Right renal pelvis (tissue), 4 donors: ENCODE measurements around the gene IL37. TPM values are rescaled to one million over a fixed set of nuclear protein-coding genes. Genes with fewer than 3 reads are reported as not detected.
A peak's percentile ranks its signal among the peaks of the same experiment; 100 is the strongest.

Experiments used
- DNase-seq, 4 donors: peaks; one replicate each; pipeline ENCODE4 v3.0.0-alpha.2; 2013; ENCODE audit warnings: low read depth in 4 of 4, low spot score in 3 of 4, missing footprints in 1 of 4
- polyA plus RNA-seq, 4 donors: library from polyadenylated mRNA; unstranded; fragments of 120-200 nt; gene quantifications; one replicate each; pipeline ENCODE4 v1.2.1, GENCODE V29; 2013; ENCODE audit not compliant: insufficient read length in 4 of 4

IL37 gene
- polyA plus RNA-seq, 4 donors = 0.26 to 0.27 TPM; not detected in 2

- no peak for DNase-seq
Measured at GRCh38 chr2:112954364-112954763, 43.4 kb downstream of the IL37 start.

- DNase-seq = no peak
Measured at GRCh38 chr2:112957511-112957910, 46.5 kb downstream of the IL37 start.

- peak; percentile 8 to 41 (median 30) for DNase-seq
Measured at GRCh38 chr2:112958428-112959108, 47.6 kb downstream of the IL37 start.

- DNase-seq = no peak
Measured at GRCh38 chr2:112959109-112959812, 48.3 kb downstream of the IL37 start.

GRCh38 chr2:112960230-112960825, 49.4 kb downstream of the IL37 start:
- no peak for DNase-seq

GRCh38 chr2:112962308-112963175, 51.6 kb downstream of the IL37 start:
- no peak for DNase-seq

- no peak for DNase-seq
Measured at GRCh38 chr2:112967023-112967422, 56.1 kb downstream of the IL37 start.

Other genes starting within 250 kb of the IL37 start
- gene NT5DC4, start 190.1 kb upstream of the IL37 start, polyA plus RNA-seq = under 1 TPM in 3 of 4 donors, not detected in 1; 0.08 to 0.48 (median 0.29) TPM
- gene CKAP2L, start 146.6 kb upstream of the IL37 start, polyA plus RNA-seq = 10 to 100 TPM; 13.8 to 16.6 (median 15.2) TPM
- gene IL1A, start 126.7 kb upstream of the IL37 start, polyA plus RNA-seq = under 1 TPM in 2 of 4 donors, not detected in 2; 0.23 to 0.31 TPM
- 1 to 10 TPM in 1 of 4 donors, under 1 TPM in 3; 0.43 to 1.2 (median 0.84) TPM for gene IL1B, start 74.4 kb upstream of the IL37 start, polyA plus RNA-seq
- gene IL36G, start 66.8 kb downstream of the IL37 start, polyA plus RNA-seq = under 1 TPM in 3 of 4 donors, not detected in 1; 0.05 to 0.29 (median 0.17) TPM
- not detected for gene IL36A, start 94.3 kb downstream of the IL37 start, polyA plus RNA-seq
- gene IL36B, start 141.7 kb downstream of the IL37 start, polyA plus RNA-seq = not detected
- gene IL36RN, start 148.0 kb downstream of the IL37 start, polyA plus RNA-seq = not detected
- not detected for gene IL1F10, start 156.8 kb downstream of the IL37 start, polyA plus RNA-seq
- gene IL1RN, start 216.4 kb downstream of the IL37 start, polyA plus RNA-seq = 1 to 10 TPM in 3 of 4 donors, under 1 TPM in 1; 0.90 to 8.2 (median 3.6) TPM